NOMO-1 (cell line): ENCODE measurements around the gene EIF2S2.

Experiments used
- DNase-seq, 2 experiments: peaks; one replicate each; lab custom pipeline; 2025; ENCODE audit not compliant: unreplicated experiment in 2 of 2; lab: John Stamatoyannopoulos, UW

EIF2S2 gene

GRCh38 chr20:34066476-34067090 lies 45.5 kb downstream of the EIF2S2 start:
- no peak for DNase-seq

DNA sequence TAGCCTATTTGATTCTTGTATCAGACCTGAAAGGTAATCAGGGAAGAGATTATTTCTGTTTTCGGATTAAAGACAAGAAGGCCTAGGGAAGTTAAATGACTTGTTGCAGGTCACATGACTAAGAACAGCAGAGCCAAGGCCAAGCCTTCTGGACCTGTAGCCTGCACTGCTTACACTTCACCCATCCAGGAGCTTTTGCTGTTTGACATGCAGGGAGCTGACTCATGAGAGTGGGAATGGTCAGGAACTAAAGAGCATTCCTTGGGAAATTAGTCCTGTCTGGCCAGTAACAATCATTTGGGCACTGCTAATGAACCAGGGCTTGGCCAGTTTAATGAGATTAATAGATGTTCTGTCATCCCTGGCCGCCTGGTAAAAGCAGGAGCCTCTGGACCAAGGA lies 46.8 kb downstream of the EIF2S2 start:
- DNase-seq: no peak

DNA sequence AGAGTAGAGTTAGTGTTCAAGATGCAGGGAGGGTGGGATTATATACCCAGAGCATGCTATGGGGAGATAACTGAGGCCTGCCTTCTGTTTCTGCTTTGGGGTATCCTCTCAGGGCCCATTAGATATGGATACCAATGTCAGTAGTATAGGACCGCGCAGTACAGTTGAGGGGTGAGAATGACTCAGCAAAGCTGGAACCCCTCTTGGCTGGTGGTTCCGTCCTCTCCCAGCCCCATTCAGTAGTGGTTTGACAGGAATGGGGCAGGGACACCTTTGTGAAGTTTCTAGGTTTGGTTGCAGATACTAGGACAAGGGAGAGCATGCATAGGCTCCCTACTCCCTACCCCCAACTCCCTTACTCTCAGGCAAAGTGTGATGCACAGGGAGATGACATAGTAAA lies 47.8 kb downstream of the EIF2S2 start:
- DNase-seq: no peak

- DNase-seq: no peak
Observed at GRCh38 chr20:34062570-34063482, 49.2 kb downstream of the EIF2S2 start.

DNA sequence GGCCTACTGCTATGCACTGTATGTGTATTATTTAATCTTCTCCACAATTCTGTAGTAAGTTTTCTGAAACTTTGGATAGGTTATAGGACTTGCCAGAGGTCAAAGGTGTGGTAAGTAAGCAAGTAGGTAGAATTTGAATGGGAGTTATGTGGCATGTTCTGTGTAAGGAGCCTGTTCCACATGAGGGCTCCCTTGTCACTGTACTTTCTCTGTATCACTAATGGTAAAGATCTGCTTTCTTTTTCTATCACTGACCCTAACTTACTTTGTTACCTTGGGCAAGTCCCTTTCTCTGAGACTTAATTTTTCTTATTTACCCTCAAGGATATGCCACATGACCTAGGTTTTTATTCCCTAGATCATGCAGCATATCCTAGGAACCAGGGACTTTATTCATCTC lies 50.3 kb downstream of the EIF2S2 start:
- no peak for DNase-seq

- no peak for DNase-seq
Observed at GRCh38 chr20:34060970-34061369, 51.1 kb downstream of the EIF2S2 start.

DNA sequence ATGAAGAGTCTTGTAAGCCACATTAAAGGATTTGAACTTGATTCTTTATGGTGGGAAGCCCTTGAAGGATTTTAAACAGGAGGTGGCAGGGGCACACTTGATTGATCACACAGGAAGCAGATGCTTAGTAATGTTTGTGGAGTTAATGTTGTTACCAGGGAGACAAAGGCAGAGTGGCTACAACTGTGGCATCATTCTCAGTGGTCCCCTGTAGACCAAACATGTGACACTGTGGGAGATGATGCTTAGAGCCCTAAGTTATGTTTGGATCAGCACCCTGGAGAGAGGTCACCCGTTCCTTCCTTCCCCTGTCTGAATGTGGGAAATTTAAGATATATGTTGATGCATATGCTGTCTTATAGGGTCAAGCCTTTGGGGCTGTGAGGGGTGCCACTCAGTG lies 53.2 kb downstream of the EIF2S2 start:
- DNase-seq: no peak

DNA sequence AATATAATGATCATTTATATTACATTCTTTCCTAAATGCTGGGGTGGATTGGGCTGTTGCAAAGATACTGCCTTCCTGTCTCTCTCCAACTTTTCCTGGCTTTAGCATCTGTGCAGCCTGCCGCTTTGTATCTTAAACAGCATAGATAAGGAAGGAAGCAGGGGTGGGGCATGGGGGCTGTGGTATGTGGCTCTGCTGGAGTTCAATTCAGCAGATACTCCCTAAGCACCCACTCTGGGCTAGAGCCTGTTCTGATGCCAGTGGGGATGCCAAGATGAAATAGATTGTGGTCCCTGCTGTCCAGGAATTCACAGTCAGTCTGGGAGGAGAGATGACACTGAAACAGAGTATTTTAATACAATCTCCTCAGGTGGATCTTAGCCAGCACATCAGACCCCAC lies 56.8 kb downstream of the EIF2S2 start:
- no peak for DNase-seq

GRCh38 chr20:34052414-34052813 lies 59.6 kb downstream of the EIF2S2 start:
- DNase-seq: no peak

DNA sequence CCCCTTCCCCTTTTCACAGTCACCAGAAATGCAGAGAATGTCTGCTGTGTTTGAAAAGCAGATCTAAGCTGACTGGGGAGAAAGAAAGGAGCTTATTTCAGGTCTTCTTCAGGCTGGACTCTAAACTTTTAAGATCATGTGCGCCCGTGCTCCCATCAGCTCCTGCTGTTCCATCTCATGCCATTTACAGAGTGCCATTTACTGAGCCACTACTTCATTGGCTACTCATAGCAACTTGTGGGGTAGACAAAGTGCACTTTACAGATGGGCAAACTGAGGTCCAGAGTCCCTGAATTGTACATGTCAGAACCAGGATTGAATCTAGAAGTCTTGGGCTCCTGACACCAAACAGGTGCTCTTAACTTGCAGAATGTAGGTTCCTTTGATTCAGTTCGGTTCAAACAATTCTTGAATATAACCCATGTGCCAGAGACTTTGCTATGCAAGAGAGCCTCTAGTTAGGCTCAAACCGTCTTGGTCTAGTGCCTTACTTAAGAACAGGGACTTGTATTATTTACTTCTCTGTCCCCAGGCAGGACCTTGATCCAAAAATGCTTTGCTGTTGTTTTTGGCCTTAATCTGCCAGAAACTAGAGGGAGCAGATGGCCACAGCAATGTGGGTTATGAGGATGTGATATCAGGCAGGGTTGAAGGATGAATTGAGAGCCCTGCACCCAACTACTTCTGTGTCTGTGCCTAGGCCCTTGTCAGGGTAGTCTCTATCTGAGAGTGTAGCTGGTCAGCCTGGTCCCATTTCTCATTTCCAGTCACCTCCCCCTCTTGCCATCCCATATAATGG lies 61.9 kb downstream of the EIF2S2 start:
- DNase-seq: no peak

- DNase-seq: no peak
Observed at GRCh38 chr20:34049389-34049788, 62.7 kb downstream of the EIF2S2 start.

GRCh38 chr20:34047917-34048316 lies 64.1 kb downstream of the EIF2S2 start:
- DNase-seq: no peak

- no peak for DNase-seq
Observed at GRCh38 chr20:34047010-34047687, 64.9 kb downstream of the EIF2S2 start.

DNA sequence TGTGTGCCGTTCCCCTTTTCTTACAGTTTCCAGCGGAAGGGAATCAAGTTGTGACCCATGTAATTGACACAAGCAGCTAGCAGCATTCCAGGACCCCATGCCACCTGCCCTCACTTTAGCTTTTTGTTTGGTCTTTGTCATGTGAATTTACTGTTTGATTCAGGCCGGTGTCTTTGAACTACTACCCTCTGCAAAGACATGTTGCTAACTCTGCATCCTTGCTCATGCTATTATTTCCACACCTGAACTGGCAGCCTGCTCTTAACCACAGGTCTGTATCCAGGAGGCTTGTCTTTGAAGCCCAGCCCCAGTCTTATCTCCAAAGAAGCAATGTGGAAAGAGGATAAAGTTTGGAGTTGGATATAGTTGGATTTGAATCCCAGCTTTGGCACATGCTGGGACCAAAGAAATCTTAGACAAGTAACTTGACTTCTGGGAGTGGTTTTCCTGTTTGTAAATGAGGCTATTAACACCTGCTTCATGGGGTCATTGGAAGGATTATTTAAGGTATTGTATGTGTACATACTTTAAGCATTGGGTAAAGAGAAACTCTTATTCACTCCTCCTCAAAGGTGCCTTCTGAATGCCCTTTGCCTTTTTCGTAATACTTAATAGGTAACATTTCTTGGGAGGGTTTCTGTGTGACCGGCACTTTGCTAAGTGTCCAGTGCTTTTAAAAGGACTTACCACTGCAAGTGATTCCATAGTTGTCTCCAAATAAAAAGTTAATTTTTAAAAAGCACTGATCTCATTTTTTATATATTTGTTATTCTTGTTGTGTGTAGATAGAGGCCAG lies 65.9 kb downstream of the EIF2S2 start:
- DNase-seq: no peak

DNA sequence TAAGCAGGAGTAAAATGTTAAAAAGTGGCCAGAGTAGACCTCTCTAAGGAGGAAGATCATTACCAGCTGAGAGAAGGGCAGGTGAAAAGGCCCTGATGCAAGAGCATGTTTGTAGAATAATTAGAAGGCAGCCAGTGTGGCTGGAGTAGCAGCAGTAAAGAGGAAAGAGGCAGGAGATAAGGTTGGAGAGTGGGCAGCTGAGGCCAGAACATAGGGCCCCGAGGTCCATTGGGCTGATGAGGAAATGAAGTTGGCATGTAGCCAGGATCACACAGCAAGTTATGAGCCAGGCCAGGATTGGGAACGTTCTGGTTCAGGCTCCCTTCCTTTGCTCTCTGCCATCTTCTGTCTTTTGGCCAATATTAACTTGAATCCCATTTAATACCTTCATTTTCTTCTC lies 66.7 kb downstream of the EIF2S2 start:
- no peak for DNase-seq

DNA sequence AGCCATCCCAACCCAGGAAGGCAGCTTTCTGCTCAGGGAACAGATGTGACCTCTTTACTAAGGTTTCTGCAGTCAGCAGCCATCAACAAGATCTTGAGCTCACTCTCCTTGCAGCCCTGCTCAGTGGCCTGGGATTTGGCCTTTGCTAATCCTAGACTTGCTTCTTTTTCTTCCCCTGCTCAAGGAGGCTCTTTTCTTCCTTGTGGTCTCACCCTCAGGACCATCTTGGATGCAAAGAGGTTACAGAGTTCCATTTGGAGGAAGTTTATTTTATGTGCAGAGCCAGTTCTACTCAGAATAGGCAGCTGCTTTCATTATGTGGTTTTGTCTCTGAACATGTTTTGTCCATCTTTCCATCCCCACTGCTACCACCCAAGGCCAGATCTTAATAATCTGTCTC lies 69.0 kb downstream of the EIF2S2 start:
- no peak for DNase-seq

DNA sequence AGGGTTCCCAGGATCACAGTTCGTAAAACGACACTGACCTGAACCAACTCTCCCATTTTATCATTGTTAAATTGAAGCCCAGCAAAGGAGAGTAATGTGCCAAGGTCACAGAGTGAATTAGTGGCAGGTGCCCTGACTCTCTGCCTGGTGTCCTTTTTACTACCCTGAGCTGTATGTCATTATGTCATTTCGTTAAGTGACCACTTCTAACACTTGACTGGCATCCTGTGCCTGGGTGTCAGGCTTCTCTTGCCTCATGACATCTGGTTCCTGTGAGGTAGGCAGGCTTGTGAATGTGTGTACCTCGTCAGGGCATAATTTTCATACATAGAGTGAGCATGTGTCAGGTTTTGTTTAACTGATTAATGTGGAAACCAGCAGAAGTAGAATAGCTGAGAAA lies 69.8 kb downstream of the EIF2S2 start:
- no peak for DNase-seq

- DNase-seq: no peak
Observed at GRCh38 chr20:34041226-34041625, 70.8 kb downstream of the EIF2S2 start.

DNA sequence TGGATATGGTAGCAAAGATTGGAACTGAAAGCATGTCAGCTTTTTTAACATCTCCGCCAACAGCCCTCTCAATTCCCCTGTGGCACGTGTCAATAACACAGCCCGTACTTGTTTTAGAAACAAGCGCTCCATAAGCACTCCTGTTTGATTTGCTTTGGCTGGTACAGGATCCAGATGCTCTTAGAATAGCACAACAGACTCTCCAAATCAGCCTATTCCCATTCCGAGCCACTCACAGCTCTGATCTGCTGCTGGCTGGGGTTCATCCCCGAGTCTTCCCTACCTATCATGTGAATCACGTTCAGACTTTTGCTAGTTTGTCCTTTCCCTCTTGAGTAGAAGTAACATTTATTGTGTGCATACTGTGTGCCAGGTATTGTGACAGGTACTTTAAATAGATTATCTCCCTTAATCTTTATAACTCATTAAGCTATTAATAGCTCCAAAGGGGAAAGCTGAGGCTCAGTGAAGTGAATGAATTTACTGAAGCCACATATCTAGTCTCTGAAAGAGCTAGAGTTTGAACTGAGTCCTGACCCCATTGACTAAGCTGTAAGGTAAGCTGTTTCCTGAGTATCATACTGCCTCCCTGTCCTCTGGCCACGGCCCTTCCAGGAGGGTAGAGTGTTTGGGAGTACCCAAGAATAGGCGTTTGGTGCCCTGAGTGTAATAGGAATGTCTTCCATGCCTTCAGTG lies 71.6 kb downstream of the EIF2S2 start:
- DNase-seq: no peak
